Activated naive CD8-positive, alpha-beta T cell treated with anti-CD3 and anti-CD28 coated beads for 36 hours (primary cell): ENCODE data around the gene SBNO2. TPM values are rescaled to one million over a fixed set of nuclear protein-coding genes. Genes with fewer than 3 reads are reported as not detected.
"Not testable (repeated sequence)": the region's sequence is repeated elsewhere in the genome, so short reads cannot be mapped to it uniquely, and the experiment has no call there.

Experiments used
- DNase-seq: peaks from one replicate; pipeline ENCODE4 v3.0.0; 2021
- H3K27ac Mint-ChIP-seq: one replicate; pipeline ENCODE4 v1.8.0; 2022; ENCODE audit warnings: mild to moderate bottlenecking, moderate library complexity, mixed read lengths
- H3K27me3 Mint-ChIP-seq: one replicate; pipeline ENCODE4 v1.8.0; 2022; ENCODE audit warnings: mild to moderate bottlenecking, mixed read lengths
- H3K36me3 Mint-ChIP-seq: one replicate; pipeline ENCODE4 v1.8.0; 2021; ENCODE audit warnings: mild to moderate bottlenecking, mixed read lengths
- H3K4me1 Mint-ChIP-seq: one replicate; pipeline ENCODE4 v1.8.0; 2021; ENCODE audit warnings: mixed read lengths
- H3K4me3 Mint-ChIP-seq: one replicate; pipeline ENCODE4 v1.8.0; 2022; ENCODE audit warnings: mild to moderate bottlenecking, moderate library complexity, mixed read lengths
- H3K9me3 Mint-ChIP-seq: one replicate; pipeline ENCODE4 v1.8.0; 2022; ENCODE audit warnings: mixed read lengths
- total RNA-seq, 2 experiments: library from RNA; stranded (reverse); gene quantifications; one replicate each; pipeline ENCODE4 v1.2.3, GENCODE V29; 2021

The SBNO2 gene
- total RNA-seq, 2 experiments from 2014 or later, result 50.5 to 51.6 TPM

DNA sequence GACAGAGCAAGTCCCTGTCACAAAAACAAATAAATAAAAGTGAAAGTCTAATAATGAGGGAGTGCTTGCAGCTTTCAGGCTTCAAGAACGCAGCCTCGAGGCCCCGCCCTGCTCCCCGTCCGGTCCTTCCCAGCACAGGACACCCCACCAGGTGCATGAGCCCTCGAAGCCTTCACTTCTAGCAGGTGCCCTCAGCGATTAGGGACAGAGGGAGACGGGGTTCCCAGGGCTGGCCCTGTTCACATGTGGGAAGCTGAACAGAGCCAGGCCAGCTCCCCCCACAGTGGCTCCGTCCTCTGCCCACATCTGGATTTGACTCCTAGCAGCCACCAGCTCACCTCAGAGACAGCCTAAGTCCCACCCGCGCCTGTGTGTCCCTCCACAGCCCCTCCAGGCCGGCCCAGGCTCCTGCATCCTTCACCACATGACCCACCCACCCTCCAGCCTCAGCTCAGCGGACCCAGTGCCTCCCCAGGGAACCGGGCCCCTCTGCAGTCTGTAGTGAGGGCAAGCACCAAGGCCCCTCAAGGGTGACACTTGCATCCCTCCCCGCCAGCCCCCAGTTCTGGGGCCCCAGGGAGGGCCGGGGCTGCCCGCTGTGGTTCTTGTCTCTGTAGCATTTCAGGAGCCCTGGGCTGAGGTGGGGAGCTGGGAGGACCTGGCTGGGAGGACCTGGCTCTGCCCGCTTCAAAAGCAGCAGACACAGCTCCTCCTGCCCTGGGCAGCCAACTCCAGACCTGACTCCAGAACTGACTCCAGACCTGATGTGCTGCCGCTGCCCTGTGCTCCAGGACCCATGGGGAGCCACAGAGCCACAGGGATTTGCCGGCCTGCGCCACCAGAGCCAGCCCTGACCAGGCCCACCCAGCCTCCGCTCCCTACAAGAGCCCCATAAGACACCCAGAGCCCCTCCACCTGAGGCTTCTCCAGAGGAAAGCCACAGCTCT lies 43.0 kb downstream of the SBNO2 start:
- peak; percentile 51 for DNase-seq
- peak overlapping the region; percentile 89 for H3K27ac Mint-ChIP-seq
- H3K36me3 Mint-ChIP-seq, result peaks cover 5% of the 10 kb centered on the region
- peaks cover 23% of the 10 kb centered on the region for H3K4me1 Mint-ChIP-seq
- peak overlapping the region; percentile 85 for H3K4me3 Mint-ChIP-seq
- no peaks in the 10 kb centered on the region for H3K27me3 Mint-ChIP-seq
- H3K9me3 Mint-ChIP-seq, result no peaks in the 10 kb centered on the region

DNA sequence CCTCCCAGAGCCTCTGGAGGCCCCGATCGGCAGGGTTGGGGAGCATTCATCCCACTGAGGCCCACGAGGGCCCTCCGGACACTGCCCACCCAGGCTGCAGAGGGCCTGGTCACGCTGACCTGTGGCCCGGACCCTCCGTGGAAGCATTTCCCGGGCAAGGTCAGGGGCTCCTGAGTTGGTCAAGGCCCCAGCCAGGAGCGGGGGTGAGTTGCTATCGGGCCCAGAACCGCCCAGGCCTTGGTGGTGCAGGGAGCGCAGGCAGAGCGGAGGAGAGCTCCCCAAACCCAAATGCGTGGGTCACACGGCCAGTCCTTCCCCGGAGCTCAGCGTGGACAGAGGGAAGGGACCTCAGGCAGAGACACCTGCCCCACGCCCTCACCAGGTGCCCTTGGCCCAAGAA lies 44.5 kb downstream of the SBNO2 start:
- H3K4me3 Mint-ChIP-seq, result no peak overlapping the region
- peaks cover 21% of the 10 kb centered on the region for H3K4me1 Mint-ChIP-seq
- H3K9me3 Mint-ChIP-seq, result no peaks in the 10 kb centered on the region
- H3K27ac Mint-ChIP-seq, result no peak overlapping the region
- H3K27me3 Mint-ChIP-seq, result no peaks in the 10 kb centered on the region
- no peak for DNase-seq
- peaks cover 5% of the 10 kb centered on the region for H3K36me3 Mint-ChIP-seq

DNA sequence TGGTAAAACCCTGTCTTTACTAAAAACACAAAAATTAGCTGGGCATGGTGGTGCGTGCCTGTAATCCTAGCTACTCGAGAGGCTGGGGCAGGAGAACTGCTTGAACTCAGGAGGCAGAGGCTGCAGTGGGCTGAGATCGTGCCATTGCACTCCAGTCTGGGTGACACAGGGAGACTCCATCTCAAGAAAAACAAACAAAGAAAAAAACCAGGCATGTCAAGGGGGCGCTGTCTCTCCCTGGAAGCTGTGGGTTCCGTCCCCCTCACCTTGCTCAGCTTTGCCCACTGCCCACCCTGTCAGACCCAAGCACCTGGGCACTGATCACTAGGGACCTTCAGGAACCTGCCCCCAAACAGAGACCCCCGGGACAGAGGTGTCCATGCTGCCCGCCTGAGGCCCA lies 45.0 kb downstream of the SBNO2 start:
- DNase-seq, H3K27ac Mint-ChIP-seq, H3K36me3 Mint-ChIP-seq, H3K27me3 Mint-ChIP-seq, H3K4me3 Mint-ChIP-seq, H3K9me3 Mint-ChIP-seq: not testable (repeated sequence)
- peaks cover 19% of the 10 kb centered on the region for H3K4me1 Mint-ChIP-seq

DNA sequence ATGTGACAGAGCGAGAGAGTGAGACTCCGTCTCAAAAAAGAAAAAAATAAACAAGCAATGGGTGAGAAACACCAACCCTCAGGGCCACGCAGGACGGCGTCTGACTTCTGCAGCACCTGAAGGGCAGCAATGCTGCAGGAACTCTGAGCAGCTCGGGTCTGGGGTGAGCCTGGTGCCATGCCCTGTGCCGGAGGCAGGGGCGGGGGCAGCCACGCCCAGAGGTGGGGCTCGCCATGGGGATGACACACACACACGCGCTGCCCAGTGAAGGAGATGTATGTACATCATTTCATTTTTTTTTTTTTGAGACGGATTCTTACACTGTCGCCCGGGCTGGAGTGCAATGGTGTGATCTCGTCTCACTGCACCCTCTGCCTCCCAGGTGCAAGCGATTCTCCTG lies 46.0 kb downstream of the SBNO2 start:
- Mint-ChIP-seq H3K27me3 (no peaks in the 10 kb centered on the region), H3K36me3 (peaks cover 2% of the 10 kb centered on the region), H3K9me3 (no peaks in the 10 kb centered on the region), H3K27ac (peak overlapping the region; percentile 38), H3K4me3 (no peak overlapping the region), H3K4me1 (peaks cover 15% of the 10 kb centered on the region)
- DNase-seq, result no peak

DNA sequence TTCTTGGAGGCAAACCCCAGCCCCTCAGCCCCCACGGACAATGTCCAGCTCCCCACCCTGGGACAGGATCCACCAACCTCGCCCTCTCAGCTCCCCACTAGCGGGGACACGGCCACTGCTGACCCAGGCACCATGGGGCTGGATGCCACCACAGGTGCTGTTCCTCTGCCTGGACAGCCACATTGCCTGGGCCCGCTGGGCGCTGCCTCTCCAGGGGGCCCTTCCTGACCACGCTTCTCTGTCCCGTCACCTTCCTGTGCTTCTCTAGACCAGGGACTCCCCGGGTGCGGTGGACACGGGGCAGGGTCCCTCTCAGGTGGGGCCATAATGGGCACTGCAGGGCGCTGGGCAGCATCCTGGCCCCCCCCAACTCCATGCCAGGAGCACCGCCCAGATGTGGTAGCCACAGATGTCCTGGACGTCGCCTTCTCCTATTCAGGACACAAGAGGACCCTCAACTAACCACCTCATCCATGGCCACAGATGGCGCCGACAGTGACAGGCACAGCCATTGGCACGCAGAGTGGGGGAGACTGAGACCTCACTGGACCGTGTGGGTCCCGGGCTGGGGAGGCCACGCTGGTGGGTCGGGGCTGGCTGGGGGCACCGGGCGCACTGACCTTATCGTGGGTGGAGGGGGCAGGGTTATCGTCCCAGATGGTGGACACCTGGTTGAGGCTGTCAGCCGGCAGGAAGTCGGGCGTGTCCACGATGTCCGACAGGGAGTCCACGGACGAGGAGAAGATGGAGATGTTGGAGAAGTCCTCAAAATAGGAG lies 46.9 kb downstream of the SBNO2 start:
- no peaks in the 10 kb centered on the region for H3K27me3 Mint-ChIP-seq
- H3K36me3 Mint-ChIP-seq, result peaks cover 4% of the 10 kb centered on the region
- no peak overlapping the region for H3K4me3 Mint-ChIP-seq
- no peaks in the 10 kb centered on the region for H3K9me3 Mint-ChIP-seq
- H3K4me1 Mint-ChIP-seq, result peaks cover 13% of the 10 kb centered on the region
- no peak for DNase-seq
- H3K27ac Mint-ChIP-seq, result no peak overlapping the region

DNA sequence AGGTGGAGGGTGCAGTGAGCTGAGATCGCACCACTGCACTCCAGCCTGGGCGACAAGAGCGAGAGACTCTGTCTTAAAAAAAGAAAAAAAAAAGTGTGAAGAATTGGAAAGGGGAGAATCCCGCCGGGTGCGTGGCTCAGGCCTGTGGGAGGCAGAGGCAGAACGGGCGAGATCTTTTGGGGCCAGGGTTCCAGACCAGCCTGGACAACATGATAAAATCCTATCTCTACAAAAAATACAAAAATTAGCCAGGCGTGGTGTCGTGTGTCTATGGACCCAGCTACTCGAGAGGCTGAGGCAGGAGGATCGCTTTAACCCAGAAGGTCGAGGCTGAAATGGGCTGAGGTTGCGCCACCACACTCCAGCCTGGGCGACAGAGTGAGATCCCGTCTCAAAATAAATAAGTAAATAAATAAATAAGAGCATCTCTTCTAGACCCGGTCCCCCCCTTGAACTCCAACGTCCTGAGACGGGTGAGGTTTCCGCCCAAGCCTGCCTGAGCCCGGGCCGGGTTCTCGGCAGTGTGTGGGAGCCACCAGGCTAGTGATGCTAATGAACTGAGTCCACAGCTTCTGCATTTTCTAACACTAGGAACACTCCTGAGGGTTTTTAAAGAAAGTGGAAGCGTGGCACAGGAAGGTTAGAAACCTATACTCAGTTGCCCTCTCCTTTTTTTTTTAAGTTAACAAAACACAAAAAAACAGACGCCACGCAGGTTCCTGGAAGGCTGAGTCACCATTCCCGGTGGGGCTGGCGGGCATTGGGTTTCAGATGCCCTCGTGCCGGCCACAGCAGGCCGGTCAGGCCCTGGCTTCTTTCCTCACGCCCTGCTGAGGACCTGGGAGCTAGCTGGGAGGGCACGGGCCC lies 48.2 kb downstream of the SBNO2 start:
- Mint-ChIP-seq H3K36me3 (peaks cover 12% of the 10 kb centered on the region), H3K27me3 (no peaks in the 10 kb centered on the region), H3K9me3 (no peaks in the 10 kb centered on the region)

DNA sequence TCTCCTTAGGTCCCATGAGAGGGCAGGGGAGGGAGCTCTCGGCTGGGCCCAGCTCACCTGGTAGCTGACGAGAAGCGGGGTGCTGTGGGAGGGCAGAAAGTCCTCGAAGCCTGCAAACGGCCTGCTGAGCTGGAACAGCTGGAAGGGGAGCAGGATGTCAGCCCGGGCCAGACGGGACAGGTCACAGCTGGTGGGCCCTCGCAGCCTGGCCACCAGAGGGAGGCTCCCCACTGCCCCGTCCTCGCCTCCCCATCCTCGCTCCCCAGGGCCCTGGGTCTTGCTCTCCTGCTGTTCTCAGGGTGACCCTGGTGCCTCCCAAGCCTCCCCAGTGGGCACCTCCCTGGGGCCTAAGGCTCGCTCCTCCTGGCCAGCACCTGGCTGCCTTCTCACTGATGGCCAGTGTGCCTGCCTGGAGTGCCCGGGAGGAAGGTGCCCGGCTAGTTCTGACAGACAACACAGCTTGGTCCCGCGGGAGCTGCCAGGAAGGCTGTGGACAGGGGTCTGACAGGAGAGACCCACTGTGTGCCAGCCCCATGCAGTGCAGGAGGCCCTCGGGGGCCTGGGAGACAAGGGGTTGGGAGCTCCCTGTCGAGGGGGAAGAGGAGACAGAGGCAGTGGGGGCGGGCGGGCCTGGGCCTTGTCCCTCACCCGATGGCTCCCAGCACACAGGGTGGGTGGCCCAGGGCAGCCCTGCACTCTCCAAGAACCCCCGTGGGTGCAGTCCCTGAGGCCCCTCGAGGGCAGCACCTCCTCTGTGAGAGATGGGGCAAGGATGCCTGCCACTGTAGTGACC lies 50.0 kb downstream of the SBNO2 start:
- peaks cover 16% of the 10 kb centered on the region for H3K36me3 Mint-ChIP-seq
- no peak overlapping the region for H3K27ac Mint-ChIP-seq
- no peaks in the 10 kb centered on the region for H3K9me3 Mint-ChIP-seq
- H3K27me3 Mint-ChIP-seq, result no peaks in the 10 kb centered on the region
- no peak for DNase-seq
- peaks cover under 1% of the 10 kb centered on the region for H3K4me1 Mint-ChIP-seq
- H3K4me3 Mint-ChIP-seq, result no peak overlapping the region

More for the DNA sequence above, 48.2 kb downstream of the SBNO2 start:
- H3K4me1 Mint-ChIP-seq, result peaks cover 10% of the 10 kb centered on the region
- DNase-seq, result no peak
- H3K4me3 Mint-ChIP-seq, result no peak overlapping the region
- no peak overlapping the region for H3K27ac Mint-ChIP-seq

DNA sequence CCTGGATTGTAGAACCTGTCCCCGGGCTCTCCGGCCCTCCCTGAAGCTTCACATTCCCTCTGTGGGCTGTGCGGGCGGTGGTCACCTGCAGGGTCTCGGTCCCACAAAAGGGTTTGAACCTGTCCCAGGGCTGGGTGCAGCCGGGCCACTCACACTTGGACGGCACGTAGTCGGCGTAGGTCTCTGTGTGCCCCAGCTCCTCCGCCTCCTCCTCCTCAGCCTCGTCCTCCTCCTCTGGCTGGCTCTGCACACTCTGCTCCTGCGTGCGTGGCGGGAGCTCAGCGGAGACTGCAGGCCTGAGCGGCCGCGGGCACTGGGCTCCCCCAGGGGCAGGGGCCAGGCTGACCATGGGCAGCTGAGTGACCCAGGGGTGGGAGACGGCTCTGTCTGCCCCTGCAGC lies 50.7 kb downstream of the SBNO2 start:
- no peak overlapping the region for H3K4me3 Mint-ChIP-seq
- H3K9me3 Mint-ChIP-seq, result no peaks in the 10 kb centered on the region
- H3K36me3 Mint-ChIP-seq, result peaks cover 16% of the 10 kb centered on the region

DNA sequence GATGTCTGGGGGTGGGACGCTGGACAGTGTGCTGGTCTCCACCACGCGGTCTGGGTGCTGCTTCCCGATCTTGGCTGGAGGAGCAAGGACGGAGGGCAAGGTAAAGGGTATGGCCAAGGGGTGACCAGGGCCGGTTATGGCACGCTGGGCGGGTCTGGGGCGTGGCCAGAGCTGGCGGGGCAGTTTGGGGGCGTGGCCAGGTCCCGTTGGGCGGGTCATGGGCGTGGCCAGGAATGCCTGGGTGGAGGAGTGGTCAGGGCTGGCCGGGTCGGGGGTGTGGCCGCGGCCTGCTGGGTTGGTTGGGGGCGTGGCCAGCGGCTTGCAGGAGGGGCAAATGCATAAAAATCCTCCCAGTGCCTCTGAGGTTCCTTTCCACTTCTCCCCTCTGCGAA lies 51.1 kb downstream of the SBNO2 start:
- no peak overlapping the region for H3K4me3 Mint-ChIP-seq
- H3K27ac Mint-ChIP-seq, result no peak overlapping the region
- peaks cover 16% of the 10 kb centered on the region for H3K36me3 Mint-ChIP-seq

More for the DNA sequence above, 50.7 kb downstream of the SBNO2 start:
- H3K27me3 Mint-ChIP-seq, result no peaks in the 10 kb centered on the region
- no peak for DNase-seq
- no peaks in the 10 kb centered on the region for H3K4me1 Mint-ChIP-seq
- H3K27ac Mint-ChIP-seq, result no peak overlapping the region

DNA sequence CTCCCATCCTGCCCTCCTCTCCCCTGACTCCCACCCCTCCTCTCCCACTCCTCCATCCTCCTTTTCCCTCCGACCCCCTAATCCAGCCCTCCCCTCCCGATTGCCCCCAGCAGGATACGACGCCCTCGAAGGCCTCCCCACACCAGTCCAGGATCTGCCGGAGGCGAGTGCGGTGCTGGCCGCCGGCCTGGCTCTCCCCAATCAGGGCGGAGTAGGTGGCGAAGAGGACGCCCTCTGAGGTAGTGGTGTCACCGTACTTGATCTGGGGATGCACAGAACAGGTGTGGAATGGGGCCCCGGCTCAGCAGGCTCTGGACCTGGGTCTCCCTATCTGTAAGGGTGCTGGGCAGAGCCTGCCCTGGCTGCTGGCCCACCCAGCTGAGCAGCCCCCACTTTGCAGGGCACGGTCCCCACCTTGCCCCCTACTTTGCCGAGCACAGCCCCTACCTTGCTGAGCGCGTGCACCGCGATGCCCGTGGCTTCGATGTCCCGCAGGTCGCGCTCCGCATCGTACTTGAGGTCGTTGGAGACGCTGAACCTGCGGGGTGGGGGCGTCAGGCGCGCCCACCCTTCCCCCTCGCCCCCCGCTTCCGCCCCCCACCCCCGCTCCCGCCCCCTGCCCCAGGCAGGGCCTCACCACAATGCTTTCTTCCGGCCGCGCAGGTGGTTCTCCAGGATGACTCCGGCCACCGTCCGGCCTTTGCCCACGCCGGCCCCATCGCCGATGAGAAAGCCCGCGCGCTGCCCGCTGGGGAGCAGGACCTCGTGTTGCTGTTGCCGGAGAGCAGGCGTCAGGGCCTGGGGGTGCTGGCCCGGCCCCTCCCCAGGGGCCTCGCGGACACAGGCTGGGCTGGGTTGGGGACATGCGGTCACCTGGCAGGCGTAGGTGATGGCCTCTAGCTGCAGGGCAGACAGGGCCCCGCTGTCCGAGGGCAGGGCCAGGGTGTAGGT lies 51.8 kb downstream of the SBNO2 start:
- Mint-ChIP-seq H3K9me3 (no peaks in the 10 kb centered on the region), H3K27ac (no peak overlapping the region), H3K4me3 (no peak overlapping the region), H3K4me1 (no peaks in the 10 kb centered on the region), H3K27me3 (no peaks in the 10 kb centered on the region), H3K36me3 (peaks cover 14% of the 10 kb centered on the region)
- DNase-seq, result no peak

More for the DNA sequence above, 51.1 kb downstream of the SBNO2 start:
- peak; percentile 67 for DNase-seq
- no peaks in the 10 kb centered on the region for H3K4me1 Mint-ChIP-seq
- H3K9me3 Mint-ChIP-seq, result no peaks in the 10 kb centered on the region
- no peaks in the 10 kb centered on the region for H3K27me3 Mint-ChIP-seq

DNA sequence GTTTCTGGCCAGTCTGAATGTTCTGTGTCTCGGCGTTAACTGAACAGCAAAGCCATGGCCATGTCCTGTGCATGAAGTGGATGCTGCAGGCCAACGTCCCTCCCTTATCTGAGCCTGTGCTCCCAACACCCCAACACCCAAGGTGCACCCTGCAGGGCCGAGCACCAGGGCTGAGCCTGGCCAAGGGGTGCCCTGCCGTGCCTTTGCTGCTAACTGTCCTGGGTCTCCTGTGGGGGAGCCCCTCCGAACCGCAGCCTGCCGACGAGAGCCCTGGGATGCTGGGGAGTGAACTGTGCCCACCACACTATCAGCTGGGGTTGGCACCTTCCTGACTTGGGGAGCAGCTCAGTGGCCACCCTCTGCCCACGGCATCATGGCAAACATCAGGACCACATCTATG lies 52.7 kb downstream of the SBNO2 start:
- Mint-ChIP-seq H3K4me3 (no peak overlapping the region), H3K4me1 (no peaks in the 10 kb centered on the region), H3K27me3 (no peaks in the 10 kb centered on the region), H3K9me3 (no peaks in the 10 kb centered on the region), H3K36me3 (peaks cover 14% of the 10 kb centered on the region), H3K27ac (no peak overlapping the region)
- DNase-seq, result no peak

DNA sequence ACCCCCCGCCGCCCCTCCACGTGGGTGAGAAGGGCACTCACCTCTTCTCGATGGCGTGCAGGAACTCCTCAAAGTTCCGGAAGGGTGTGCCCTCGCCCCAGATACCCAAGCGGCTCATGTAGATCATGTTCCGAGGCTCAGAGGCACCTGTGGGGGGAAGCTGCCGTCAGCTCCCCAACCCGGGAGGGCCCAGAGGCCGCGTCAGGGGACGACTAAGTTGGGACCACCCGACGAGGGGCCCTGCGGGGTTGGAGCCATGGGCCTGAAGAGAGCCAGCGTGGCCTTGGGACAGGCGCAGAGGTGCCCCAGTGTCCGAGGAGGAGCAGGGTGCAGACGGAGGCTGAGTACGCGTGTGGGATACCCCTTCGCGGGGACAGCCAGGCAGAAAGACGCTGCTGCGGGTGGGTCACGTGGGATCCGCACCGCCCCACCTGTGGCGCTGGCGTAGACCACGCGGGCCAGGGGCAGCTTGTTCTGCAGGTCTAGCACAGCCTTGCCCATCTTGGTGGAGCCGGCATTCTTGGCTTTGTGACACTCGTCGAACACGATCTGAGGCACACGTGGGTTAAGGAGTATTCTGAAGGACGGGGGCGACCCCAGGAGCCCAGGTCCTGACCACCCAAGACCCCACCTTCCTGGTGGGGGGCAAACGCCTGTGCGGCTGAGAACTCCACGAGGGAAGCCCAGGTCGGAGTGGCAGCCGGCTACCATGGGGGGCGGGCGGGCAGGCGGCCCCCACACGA lies 54.4 kb downstream of the SBNO2 start:
- H3K27me3 Mint-ChIP-seq, result no peaks in the 10 kb centered on the region
- H3K9me3 Mint-ChIP-seq, result no peaks in the 10 kb centered on the region
- peaks cover 14% of the 10 kb centered on the region for H3K36me3 Mint-ChIP-seq
- no peak for DNase-seq
- no peaks in the 10 kb centered on the region for H3K4me1 Mint-ChIP-seq
- H3K4me3 Mint-ChIP-seq, result no peak overlapping the region
- no peak overlapping the region for H3K27ac Mint-ChIP-seq

DNA sequence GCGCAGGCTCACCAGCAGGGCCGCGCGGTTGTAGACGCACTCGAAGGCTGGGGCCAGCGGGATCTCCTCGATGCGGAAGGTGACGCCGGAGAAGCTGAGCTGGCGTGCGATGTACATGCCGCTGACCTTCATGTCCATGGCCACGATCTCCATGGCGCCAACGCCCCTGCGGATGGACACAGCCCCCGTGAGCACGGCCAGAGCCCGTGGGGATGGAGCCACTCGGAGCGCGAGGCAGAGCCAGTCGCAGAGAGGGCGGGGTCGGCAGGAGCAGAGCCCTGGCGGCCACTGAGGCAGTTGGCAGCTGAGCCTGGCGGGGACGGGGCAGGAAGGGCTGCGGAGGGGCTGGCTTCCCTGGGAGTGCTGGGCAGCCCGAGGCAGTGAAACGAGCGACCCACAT lies 55.1 kb downstream of the SBNO2 start:
- Mint-ChIP-seq H3K9me3 (no peaks in the 10 kb centered on the region), H3K4me1 (no peaks in the 10 kb centered on the region), H3K36me3 (peaks cover 14% of the 10 kb centered on the region), H3K27me3 (no peaks in the 10 kb centered on the region), H3K27ac (no peak overlapping the region), H3K4me3 (no peak overlapping the region)
- no peak for DNase-seq
